GM12878 (cell line): Measurements from ENCODE around the gene CDH8. TPM values are rescaled to one million over a fixed set of nuclear protein-coding genes. Genes with fewer than 3 reads are reported as not detected.

ENCODE experiments used
- ATAC-seq: fragments of 200-7000 bp; cut with Tn5 transposase; 3 replicates; pipeline ENCODE4 v1.9.1; 2020; ENCODE audit warnings: mild to moderate bottlenecking, moderate library complexity
- BruUV-seq: library from RNA; stranded (reverse); fragments of 400-500 nt; replicated peaks from 2 replicates; lab custom pipeline; 2021; lab: Mats Ljungman, UMichigan
- CTCF ChIA-PET: fragments of 300-600 bp; sonication (Branson Sonifier 250); formaldehyde crosslinking; extraction: SDS; loops from one replicate; lab custom pipeline; 2021; ENCODE audit warnings: inconsistent platforms; lab: Yijun Ruan, JAX
- POLR2A ChIA-PET: fragments of 350-600 bp; formaldehyde crosslinking; extraction: SDS; loops from one replicate; lab custom pipeline; 2021; ENCODE audit warnings: inconsistent platforms; lab: Charles Lee
- RAD21 ChIA-PET: fragments of 300-600 bp; sonication (Branson Sonifier 250); formaldehyde crosslinking; loops from one replicate; lab custom pipeline; 2023; ENCODE audit warnings: antibody characterized with exemption; ENCODE audit not compliant: unreplicated experiment; lab: Charles Lee
- SMC1A ChIA-PET: fragments of 300-600 bp; sonication (Branson Sonifier 250); formaldehyde crosslinking; loops from one replicate; lab custom pipeline; 2023; ENCODE audit not compliant: unreplicated experiment, uncharacterized antibody; lab: Charles Lee
- DNase-seq: peaks from one replicate; pipeline ENCODE4 v3.0.0-alpha.2; 2011; ENCODE audit warnings: low read depth, low spot score
- FAIRE-seq: peaks from 3 replicates; lab custom pipeline; 2011; peaks lifted over from hg19 to GRCh38; lab: Jason Lieb, UNC
- H2AFZ ChIP-seq: 2 replicates; pipeline ENCODE4 v1.6.0; 2011; ENCODE audit warnings: low read depth, low read length, control low read depth; ENCODE audit not compliant: control insufficient read depth
- H3K27ac ChIP-seq: 2 replicates; pipeline ENCODE4 v1.5.1; 2011; ENCODE audit warnings: control low read depth; ENCODE audit not compliant: control insufficient read depth, insufficient read depth
- H3K27me3 ChIP-seq, 2 experiments: replicated peaks in 1 of 2; 2 replicates each; pipeline versions ENCODE4 v1.6.0 to v1.6.1; 2011; ENCODE audit warnings: low read length in 1 of 2; ENCODE audit not compliant: control insufficient read depth in 2 of 2, insufficient read depth in 2 of 2
- H3K36me3 ChIP-seq, 2 experiments: 2 replicates each; pipeline ENCODE4 v1.5.1; 2011; ENCODE audit warnings: low read length in 1 of 2; ENCODE audit not compliant: control insufficient read depth in 2 of 2, insufficient read depth in 2 of 2
- H3K4me1 ChIP-seq: 2 replicates; pipeline ENCODE4 v1.6.1; 2011; ENCODE audit warnings: mild to moderate bottlenecking, low read length, moderate library complexity, mixed read lengths; ENCODE audit not compliant: control insufficient read depth, insufficient read depth
- H3K4me2 ChIP-seq: 2 replicates; pipeline ENCODE4 v1.6.0; 2011; ENCODE audit warnings: control low read depth; ENCODE audit not compliant: control insufficient read depth, insufficient read depth
- H3K4me3 ChIP-seq: fragments of 200-600 bp; sonication (generic); 2 replicates; pipeline ENCODE4 v1.5.1; 2016
- H3K79me2 ChIP-seq: 2 replicates; pipeline ENCODE4 v1.6.0; 2011; ENCODE audit warnings: low read length; ENCODE audit not compliant: control insufficient read depth, insufficient read depth
- H3K9ac ChIP-seq: 2 replicates; pipeline ENCODE4 v1.8.0; 2011; ENCODE audit warnings: low read length, control low read depth, mixed read lengths; ENCODE audit not compliant: control insufficient read depth, insufficient read depth
- H3K9me3 ChIP-seq: replicated peaks from 3 replicates; pipeline ENCODE4 v1.5.1; 2011; ENCODE audit warnings: mild to moderate bottlenecking, low read length; ENCODE audit not compliant: control insufficient read depth, insufficient read depth
- H4K20me1 ChIP-seq: 2 replicates; pipeline ENCODE4 v1.6.0; 2011; ENCODE audit not compliant: control insufficient read depth, insufficient read depth
- CBFB ChIP-seq: IDR thresholded peaks from 2 replicates; pipeline ENCODE4 v1.6.1; 2016; ENCODE audit warnings: antibody characterized with exemption, low read depth
- CEBPB ChIP-seq, 2 experiments: fragments of 150-350 bp in 1 of 2; IDR thresholded peaks; 2 replicates each; pipeline ENCODE4 v1.6.1; 2012 to 2014; ENCODE audit warnings: low read depth in 2 of 2, low read length in 2 of 2, borderline replicate concordance in 1 of 2, inconsistent platforms in 1 of 2
- CEBPZ ChIP-seq: fragments of 150-350 bp; IDR thresholded peaks from 2 replicates; pipeline ENCODE4 v1.6.1; 2016; ENCODE audit warnings: low read depth, low read length
- JUND ChIP-seq: IDR thresholded peaks from 2 replicates; pipeline ENCODE4 v1.6.1; 2012; ENCODE audit warnings: low read depth, mild to moderate bottlenecking, low read length, improper control_type of control experiment, moderate library complexity
- KAT2A ChIP-seq: conservative IDR thresholded peaks from 2 replicates; pipeline ENCODE4 v1.6.1; 2011; ENCODE audit warnings: low read depth, low read length; ENCODE audit not compliant: control insufficient read depth
- KDM1A ChIP-seq: fragments of 200-600 bp; sonication (generic); IDR thresholded peaks from 2 replicates; pipeline ENCODE4 v1.6.1; 2016; ENCODE audit warnings: borderline replicate concordance
- MLLT1 ChIP-seq: fragments of 450-650 bp; IDR thresholded peaks from 2 replicates; pipeline ENCODE4 v1.6.1; 2016; ENCODE audit warnings: mild to moderate bottlenecking
- MYC ChIP-seq: IDR thresholded peaks from 2 replicates; pipeline ENCODE4 v1.6.1; 2011; ENCODE audit warnings: mild to moderate bottlenecking, low read length, moderate library complexity, inconsistent platforms; ENCODE audit not compliant: insufficient read depth, insufficient replicate concordance, insufficient read length, severe bottlenecking
- NFIC ChIP-seq: IDR thresholded peaks from 2 replicates; pipeline ENCODE4 v1.6.1; 2012; ENCODE audit warnings: low read depth, mild to moderate bottlenecking, inconsistent platforms, low read length, moderate library complexity
- NFYA ChIP-seq: IDR thresholded peaks from 2 replicates; pipeline ENCODE4 v1.6.1; 2011; ENCODE audit warnings: low read depth, mild to moderate bottlenecking, low read length, improper control_type of control experiment, borderline replicate concordance
- NR2C2 ChIP-seq: IDR thresholded peaks from 2 replicates; pipeline ENCODE4 v1.6.1; 2011; ENCODE audit warnings: borderline replicate concordance, low read depth; ENCODE audit not compliant: control insufficient read depth, insufficient read length
- SPI1 ChIP-seq: IDR thresholded peaks from 2 replicates; pipeline ENCODE4 v1.6.1; 2011; ENCODE audit warnings: low read depth, mild to moderate bottlenecking, low read length, moderate library complexity, borderline replicate concordance; ENCODE audit not compliant: insufficient read depth
- TCF12 ChIP-seq: IDR thresholded peaks from 2 replicates; pipeline ENCODE4 v1.6.1; 2011; ENCODE audit warnings: low read depth, mild to moderate bottlenecking, low read length
- ZNF217 ChIP-seq: fragments of 450-650 bp; IDR thresholded peaks from 2 replicates; pipeline ENCODE4 v1.6.1; 2017; ENCODE audit warnings: antibody characterized with exemption, mild to moderate bottlenecking
- in situ Hi-C: fragments of 300-500 bp; cut with MboI; formaldehyde crosslinking; loops from 9 replicates; pipeline ENCODE4 v1.14.3; 2018; ENCODE audit warnings: mixed read lengths
- intact Hi-C: fragments of 100-400 bp; cut with micrococcal nuclease; formaldehyde crosslinking; loops from one replicate; pipeline ENCODE4 v1.14.2; 2022; ENCODE audit not compliant: unreplicated experiment
- polyA plus RNA-seq, 11 experiments: library from polyadenylated mRNA; depleted of rRNA in 4 of 11; unstranded in 6 of 11; stranded (reverse) in 5 of 11; fragments of >200 nt; fragmentation: Nextera tagmentation in 4 of 11; fragmentation: Illumina TruSeq in 1 of 11; extraction: Ambion mirVana in 4 of 11; extraction: Trizol in 1 of 11; gene quantifications; 1 replicate in 1 of 11; 2 replicates in 10 of 11; pipeline versions ENCODE4 v1.2.1 to v1.2.3, GENCODE V29; 2011 to 2016; ENCODE audit warnings: inconsistent platforms in 2 of 11, missing spikeins in 2 of 11, low read depth in 1 of 11
- total RNA-seq, 4 experiments: library from RNA; depleted of rRNA in 3 of 4; stranded (reverse); fragments of >200 nt in 3 of 4; fragmentation: Illumina TruSeq in 1 of 4; extraction: Trizol in 1 of 4; gene quantifications; 2 replicates each; pipeline versions ENCODE4 v1.2.1 to v1.2.3, GENCODE V29; 2013 to 2021
- TF ChIP-seq, protein P1 (sequence below), 3 experiments: IDR thresholded peaks in 2 of 3; conservative IDR thresholded peaks in 1 of 3; 2 replicates each; pipeline ENCODE4 v1.5.1; 2011; ENCODE audit warnings: low read depth in 3 of 3, low read length in 3 of 3, mild to moderate bottlenecking in 3 of 3, control low read depth in 2 of 3, moderate library complexity in 2 of 3, inconsistent platforms in 1 of 3, mixed read lengths in 1 of 3; ENCODE audit not compliant: control insufficient read depth in 2 of 3, insufficient read depth in 1 of 3; ENCODE audit errors: extremely low read depth in 1 of 3
- TF ChIP-seq, protein P2 (sequence below): IDR thresholded peaks from 2 replicates; pipeline ENCODE4 v1.6.1; 2012; ENCODE audit warnings: low read depth, low read length, improper control_type of control experiment
- TF ChIP-seq, protein P3 (sequence below): IDR thresholded peaks from 2 replicates; pipeline ENCODE4 v1.6.1; 2012; ENCODE audit warnings: low read depth, low read length, improper control_type of control experiment

Gene CDH8
- total and polyA plus RNA-seq, 10 of the 15 experiments (the other 5 are each of a cell fraction or from before 2014, with no cell fraction given): 0.13 to 0.68 (median 0.25) TPM; not detected in 3

DNA sequence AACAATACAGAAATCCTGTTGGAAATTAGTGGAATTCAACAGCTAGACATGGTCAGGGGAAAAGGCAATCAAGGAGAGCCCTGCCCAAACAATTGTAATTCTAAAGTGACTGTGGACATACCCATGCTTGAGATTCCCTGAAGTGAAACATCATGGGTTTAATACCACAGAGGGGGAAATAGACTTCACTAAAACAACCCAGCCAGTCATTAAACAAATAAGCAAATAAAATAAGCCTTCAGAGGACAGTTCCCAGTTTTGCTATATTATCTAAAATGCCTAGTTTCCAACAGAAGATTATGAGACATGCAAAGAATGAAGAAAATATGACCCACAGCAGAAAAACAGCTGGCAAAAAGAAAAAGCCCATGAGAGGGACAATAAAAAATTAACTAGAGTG is 376.3 kb downstream of the CDH8 start:
- ATAC-seq (no peak), FAIRE-seq (no peak), DNase-seq (no peak)
- Histone ChIP-seq H3K9ac (no peak overlapping the region), H3K4me3 (no peak overlapping the region), H3K79me2 (no peaks in the 10 kb centered on the region), H3K4me1 (no peaks in the 10 kb centered on the region), H2AFZ (no peak overlapping the region), H3K27me3 (no peaks in the 10 kb centered on the region), H3K27ac (no peak overlapping the region), H4K20me1 (no peaks in the 10 kb centered on the region), H3K36me3 (no peaks in the 10 kb centered on the region), H3K9me3 (no peaks in the 10 kb centered on the region), H3K4me2 (no peak overlapping the region)
- ChIA-PET POLR2A (no interaction called here), SMC1A (interaction anchor here (0.7 kb wide), 1 partner anchor 418 kb away, joined by 3 read pairs; no protein-coding TSS in a partner anchor), RAD21 (no interaction called here), CTCF (no interaction called here)
- intact Hi-C loops (no loop called here), in situ Hi-C loops (no loop called here)
- TF ChIP-seq, protein P1, sequence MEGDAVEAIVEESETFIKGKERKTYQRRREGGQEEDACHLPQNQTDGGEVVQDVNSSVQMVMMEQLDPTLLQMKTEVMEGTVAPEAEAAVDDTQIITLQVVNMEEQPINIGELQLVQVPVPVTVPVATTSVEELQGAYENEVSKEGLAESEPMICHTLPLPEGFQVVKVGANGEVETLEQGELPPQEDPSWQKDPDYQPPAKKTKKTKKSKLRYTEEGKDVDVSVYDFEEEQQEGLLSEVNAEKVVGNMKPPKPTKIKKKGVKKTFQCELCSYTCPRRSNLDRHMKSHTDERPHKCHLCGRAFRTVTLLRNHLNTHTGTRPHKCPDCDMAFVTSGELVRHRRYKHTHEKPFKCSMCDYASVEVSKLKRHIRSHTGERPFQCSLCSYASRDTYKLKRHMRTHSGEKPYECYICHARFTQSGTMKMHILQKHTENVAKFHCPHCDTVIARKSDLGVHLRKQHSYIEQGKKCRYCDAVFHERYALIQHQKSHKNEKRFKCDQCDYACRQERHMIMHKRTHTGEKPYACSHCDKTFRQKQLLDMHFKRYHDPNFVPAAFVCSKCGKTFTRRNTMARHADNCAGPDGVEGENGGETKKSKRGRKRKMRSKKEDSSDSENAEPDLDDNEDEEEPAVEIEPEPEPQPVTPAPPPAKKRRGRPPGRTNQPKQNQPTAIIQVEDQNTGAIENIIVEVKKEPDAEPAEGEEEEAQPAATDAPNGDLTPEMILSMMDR (IDR thresholded peaks at IDR 0.05 in 2 of 3, conservative IDR thresholded peaks at IDR 0.05 in 1 of 3; ENCODE audit: control insufficient read depth in 2 of 3, extremely low read depth in 1 of 3, insufficient read depth in 1 of 3, low read depth in 3 of 3, low read length in 3 of 3): no peak
- no peak for TF ChIP-seq TCF12
- no peak for TF ChIP-seq CEBPZ
- TF ChIP-seq, protein P2, sequence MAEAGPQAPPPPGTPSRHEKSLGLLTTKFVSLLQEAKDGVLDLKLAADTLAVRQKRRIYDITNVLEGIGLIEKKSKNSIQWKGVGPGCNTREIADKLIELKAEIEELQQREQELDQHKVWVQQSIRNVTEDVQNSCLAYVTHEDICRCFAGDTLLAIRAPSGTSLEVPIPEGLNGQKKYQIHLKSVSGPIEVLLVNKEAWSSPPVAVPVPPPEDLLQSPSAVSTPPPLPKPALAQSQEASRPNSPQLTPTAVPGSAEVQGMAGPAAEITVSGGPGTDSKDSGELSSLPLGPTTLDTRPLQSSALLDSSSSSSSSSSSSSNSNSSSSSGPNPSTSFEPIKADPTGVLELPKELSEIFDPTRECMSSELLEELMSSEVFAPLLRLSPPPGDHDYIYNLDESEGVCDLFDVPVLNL: no peak
- no peak for TF ChIP-seq NFIC
- TF ChIP-seq MYC: no peak
- TF ChIP-seq SPI1: no peak
- TF ChIP-seq JUND: no peak
- TF ChIP-seq MLLT1: no peak
- TF ChIP-seq NR2C2: no peak
- no peak for TF ChIP-seq KDM1A
- no peak for TF ChIP-seq CBFB
- TF ChIP-seq, protein P3, sequence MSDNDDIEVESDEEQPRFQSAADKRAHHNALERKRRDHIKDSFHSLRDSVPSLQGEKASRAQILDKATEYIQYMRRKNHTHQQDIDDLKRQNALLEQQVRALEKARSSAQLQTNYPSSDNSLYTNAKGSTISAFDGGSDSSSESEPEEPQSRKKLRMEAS: no peak
- TF ChIP-seq KAT2A: no peak
- no peak for TF ChIP-seq CEBPB (IDR thresholded peaks at IDR 0.05; ENCODE audit: borderline replicate concordance in 1 of 2, low read depth in 2 of 2, low read length in 2 of 2)
- TF ChIP-seq ZNF217: no peak
- no peak for TF ChIP-seq NFYA
- BruUV-seq: no TSS peak
